GM18508 (cell line): Measurements from ENCODE around the gene PLD3.

Experiments used
- ATAC-seq: cut with Tn5 transposase; IDR thresholded peaks from one replicate; pipeline ENCODE4 v1.9.1; 2021; ENCODE audit warnings: moderate number of reproducible peaks; ENCODE audit not compliant: insufficient read depth, unreplicated experiment

PLD3 gene, protein sequence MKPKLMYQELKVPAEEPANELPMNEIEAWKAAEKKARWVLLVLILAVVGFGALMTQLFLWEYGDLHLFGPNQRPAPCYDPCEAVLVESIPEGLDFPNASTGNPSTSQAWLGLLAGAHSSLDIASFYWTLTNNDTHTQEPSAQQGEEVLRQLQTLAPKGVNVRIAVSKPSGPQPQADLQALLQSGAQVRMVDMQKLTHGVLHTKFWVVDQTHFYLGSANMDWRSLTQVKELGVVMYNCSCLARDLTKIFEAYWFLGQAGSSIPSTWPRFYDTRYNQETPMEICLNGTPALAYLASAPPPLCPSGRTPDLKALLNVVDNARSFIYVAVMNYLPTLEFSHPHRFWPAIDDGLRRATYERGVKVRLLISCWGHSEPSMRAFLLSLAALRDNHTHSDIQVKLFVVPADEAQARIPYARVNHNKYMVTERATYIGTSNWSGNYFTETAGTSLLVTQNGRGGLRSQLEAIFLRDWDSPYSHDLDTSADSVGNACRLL

DNA sequence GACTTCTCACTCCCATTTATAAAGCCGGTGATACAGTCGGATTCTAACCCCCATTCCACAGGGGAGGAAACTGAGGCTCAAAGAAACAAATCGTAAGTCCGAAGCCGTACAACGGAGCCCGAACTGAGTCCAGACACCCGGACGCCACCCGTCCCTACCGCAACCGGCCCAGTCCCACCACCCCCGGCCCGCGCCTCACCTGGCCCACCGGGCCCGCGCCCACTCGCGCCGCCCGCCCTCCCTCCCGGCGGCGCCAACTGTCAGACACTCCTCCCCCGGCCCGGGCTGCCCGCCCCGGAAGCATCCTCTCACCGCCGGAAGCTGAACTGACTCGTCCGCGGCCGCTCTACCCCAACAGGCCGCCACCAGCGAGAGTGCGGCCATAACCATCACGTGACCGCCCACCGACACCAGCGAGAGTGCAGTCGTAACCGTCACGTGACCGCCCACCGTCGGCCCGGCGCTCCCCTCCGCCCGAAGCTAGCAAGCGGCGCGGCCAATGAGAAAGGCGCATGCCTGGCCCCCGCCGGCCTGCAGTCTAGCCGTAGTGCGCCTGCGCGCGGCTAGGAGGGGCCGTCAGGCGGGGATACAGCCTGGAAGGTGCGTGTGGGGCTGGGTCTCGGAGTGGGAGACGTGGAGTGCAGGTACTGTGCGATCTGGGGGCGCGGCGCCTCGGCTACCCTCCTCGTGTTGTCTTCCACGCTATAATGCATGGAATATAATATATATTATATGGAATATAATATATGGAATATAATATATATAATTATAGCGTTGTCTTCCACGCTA lies at the start of gene PLD3, which contains the start of gene C19orf47:
Gene PLD3, plus strand, starts transcription at position 571 of the 789 bp plus-strand sequence. CDS start 17,789 bp downstream, outside the sequence.
Gene C19orf47, minus strand, starts transcription at position 273 of the 789 bp plus-strand sequence. CDS start 6,540 bp downstream, outside the sequence.
- peak; percentile 79 for ATAC-seq

DNA sequence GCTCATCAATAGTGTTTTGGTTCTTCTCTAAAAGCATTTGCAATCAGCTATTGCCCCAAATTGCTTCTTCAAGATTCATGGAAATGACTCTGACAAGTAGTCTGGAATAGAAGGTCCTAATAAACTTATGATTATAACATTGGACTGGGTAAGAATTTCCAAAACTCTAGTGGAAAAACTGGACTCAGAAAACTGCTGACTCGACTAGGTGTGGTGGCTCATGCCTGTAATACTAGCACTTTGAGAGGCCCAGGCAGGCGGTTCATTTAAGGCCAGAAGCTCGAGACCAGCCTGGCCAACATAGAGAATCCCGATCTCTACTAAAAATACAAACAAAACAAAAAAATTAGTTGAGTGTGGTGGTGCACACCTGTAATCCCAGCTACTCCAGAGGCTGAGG lies 47.8 kb upstream of the PLD3 start:
- no peak for ATAC-seq

DNA sequence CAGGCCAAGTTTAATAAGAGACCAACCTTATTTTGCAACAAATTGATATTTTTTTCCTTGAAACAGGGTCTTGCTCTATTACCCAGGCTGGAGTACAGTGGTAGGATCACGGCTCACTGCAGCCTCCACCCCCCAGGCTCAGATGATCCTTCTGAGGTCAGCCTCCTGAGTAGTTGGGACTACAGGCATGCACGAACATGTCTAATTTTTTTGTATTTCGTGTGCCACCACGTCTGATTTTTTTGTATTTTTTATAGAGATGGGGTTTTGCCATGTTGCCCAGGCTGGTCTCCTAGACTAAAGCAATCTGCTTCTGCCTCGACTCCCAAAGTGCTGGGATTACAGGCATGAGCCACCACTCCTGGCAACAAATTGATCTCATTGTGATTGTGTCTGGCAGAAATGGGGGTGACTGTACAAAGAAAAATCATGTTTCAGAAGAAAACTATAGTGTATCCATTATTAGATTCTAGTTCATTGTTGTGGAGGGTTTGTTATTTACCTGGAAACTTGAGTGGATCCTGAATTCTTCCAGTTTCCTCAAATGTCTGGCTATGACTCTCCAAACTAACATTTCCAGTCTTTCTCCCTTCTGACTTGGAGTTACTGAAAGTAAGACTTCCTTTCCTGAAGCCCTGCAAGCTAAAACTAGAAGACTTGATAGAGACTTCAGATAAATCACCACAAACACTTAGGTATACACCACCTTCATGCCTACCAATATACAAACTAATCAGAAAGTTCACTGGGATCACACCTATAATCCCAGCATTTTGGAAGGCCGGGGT lies 46.1 kb upstream of the PLD3 start:
- no peak for ATAC-seq

DNA sequence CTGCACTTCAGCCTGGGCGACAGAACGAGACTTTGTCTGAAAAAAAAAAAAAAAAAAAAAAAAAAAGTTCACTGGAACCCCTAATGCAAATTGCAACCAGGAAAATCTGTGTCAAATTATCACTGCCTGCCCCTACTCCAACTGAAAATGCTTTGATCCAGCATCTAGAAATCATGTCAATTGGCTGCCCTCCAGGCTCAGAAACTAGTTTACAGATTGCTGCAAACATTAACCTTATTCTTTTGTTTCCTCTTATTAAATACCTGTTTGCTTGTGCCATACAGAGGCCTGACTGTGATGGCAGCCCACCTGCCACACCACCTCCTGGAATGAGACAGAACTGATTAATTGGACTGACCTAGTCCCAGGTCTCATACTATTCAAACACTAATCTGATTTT lies 44.7 kb upstream of the PLD3 start:
- no peak for ATAC-seq

DNA sequence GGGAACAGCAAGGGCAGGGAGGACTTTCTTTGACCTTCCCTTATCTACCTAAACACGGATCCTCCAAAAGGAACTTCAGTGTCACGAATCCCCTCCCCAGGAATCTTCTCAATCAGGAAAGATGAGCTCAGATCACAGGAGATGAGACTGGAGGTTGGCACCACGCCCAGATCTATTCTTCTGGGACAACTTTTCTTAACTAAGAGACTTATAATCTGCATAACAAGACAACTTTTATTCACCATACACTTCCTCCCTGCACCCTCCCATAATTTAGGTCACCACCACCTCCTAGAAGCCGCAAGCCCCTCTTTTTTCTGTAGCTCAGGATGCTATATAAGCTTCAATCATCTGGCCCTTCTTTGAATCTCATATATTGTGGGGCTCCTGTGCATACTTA lies 44.2 kb upstream of the PLD3 start:
- no peak for ATAC-seq

DNA sequence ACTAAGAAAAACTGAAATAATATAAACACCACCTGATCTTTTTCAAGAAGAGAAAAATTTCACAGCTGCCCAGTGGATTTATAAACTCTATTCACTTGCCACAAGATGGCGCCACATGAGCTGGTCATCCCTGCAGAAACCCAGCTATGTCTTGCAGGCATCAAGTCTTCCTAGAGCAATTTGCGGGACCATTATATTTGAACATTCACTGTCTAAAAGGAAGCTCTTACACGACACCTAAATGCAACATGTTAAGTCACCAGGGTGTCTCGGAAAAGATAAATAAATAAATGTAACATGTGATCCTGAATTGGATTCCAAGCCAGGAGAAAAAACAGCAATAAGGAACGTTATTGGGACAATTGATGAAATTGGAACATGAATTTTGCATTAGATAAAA lies 43.1 kb upstream of the PLD3 start:
- ATAC-seq = no peak

DNA sequence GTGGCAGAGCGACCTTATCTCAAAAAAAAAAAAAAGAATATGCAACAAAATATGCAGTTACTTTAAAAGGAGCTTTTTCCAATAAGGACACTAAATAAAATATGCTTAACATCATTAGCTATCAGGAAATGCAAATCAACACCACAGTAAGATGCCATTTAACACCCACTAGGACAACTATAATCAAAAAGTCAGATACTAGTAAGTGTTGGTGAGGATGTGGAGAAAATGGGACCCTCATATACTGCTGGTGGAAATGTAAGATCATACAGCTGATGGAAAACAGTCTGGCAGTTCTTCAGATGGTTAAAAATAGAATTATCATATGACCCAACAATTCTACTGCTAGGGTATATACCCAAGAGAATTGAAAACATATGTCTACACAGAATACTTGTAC lies 38.8 kb upstream of the PLD3 start:
- no peak for ATAC-seq

DNA sequence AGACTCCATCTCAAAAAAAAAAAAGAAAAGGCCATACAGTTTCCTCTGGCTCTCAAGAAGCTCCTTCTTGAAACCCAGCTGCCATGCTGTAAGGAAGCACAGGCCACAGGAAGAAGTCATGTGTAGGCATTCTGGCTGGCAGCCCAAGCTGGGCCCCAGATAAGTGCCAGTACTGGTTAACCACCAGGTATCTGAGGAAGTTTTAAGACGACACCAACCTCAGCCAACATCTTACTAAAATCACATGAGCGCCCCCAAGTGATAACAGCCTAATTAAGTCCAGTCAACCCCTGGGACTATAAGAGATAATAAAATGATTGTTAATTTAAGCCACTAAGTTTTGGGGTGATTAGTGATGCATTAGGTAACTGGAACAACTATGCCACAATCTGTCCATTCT lies 36.0 kb upstream of the PLD3 start:
- no peak for ATAC-seq

DNA sequence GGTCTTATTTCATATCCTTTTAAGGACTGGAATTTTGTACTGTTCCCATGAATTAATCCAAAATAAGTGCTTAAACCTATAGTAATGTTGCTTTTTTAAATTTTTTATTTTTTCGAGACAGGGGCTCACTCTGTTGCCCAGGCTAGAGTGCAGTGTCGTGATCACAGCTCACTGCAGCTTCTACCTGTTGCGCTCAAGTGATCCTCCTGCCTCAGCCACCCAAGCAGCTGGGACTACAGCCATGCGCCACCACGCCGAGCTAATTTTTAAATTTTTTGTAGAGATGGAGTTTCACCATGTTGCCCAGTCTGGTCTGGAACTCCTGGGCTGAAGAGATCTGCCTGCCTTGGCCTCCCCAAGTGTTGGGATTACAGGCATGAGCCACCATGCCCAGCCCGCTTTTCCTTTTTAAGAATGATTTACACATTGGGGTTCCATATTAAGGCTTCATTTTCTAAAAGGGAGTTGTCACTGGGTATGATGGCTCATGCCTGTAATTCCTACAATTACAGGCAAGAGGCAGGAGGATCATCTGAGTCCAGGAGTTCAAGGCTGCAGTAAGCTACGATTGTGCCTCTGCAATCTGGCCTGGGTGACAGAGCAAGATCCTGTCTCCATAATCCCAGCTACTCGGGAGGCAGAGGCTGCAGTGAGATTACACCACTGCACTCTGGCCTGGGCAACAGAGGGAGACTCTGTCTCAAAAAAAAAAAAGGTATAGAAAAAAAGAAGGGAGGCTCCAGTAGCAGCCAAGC lies 35.1 kb upstream of the PLD3 start:
- ATAC-seq = no peak

DNA sequence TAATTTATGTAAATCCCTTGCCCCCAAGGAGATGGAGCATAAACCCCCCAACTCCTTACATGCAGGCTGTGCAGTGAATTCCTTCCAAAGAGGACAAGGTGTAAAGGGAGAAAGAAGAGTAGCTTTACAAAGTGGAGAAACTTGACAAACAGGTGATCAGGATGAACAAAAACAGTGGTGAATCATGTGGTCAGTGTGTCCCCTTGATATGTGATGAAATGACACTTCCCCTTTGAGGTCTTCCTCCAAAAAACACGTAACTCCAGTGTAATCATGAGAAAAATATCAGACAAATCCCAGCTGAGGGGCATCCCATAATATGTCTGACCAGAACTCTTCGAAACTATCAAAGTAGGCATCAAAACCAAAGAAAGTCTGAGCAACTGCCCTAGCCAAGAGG lies 33.8 kb upstream of the PLD3 start:
- ATAC-seq = no peak

DNA sequence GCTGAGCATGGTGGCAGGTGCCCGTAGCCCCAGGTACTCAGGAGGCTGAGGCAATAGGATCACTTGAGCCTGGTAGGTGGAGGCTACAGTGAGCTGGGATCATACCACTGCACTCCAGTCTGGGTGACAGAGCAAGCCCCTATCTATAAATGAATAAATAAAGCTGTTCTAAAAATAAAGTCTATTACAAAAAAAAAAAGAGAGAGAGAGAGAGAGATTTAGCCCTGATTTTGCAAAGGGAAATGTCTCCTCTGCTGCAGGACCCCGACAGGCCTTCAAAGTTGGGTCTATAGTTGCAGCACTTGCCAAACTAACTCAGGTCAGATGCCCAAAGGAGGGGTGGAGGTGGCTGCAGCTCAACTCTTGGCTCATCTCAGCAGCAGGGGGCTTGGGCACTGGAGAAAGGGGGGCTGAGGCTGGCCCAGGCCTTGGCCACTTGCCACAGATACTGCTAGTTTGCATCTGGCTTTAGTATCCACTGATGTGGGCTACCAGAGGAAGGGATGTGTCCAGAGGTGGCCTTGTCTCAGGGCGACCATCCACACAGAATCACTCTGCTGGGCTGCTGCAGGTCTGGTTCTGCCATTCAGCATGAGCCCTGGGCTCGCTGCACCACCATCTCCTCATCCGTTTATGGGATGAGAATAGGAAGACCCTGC lies 32.6 kb upstream of the PLD3 start:
- no peak for ATAC-seq

DNA sequence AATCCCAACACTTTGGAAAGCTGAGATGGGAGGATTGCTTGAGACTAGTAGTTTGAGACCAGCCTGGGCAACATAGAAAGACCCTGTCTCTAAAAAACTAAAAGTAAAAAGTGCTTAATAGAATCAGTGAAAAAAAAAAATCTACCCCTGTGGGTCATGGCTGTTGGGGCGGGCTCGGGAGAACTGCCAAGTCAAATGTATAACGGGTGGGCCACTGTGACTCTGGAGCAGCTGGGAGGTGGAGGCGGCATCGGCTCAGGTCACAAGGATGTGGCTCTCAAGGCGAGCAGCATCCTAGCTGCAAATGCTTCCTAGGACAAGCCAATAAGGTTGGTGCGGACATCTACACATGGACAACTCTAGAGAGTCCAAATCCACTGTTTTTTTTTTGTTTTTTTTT lies 31.2 kb upstream of the PLD3 start:
- no peak for ATAC-seq

DNA sequence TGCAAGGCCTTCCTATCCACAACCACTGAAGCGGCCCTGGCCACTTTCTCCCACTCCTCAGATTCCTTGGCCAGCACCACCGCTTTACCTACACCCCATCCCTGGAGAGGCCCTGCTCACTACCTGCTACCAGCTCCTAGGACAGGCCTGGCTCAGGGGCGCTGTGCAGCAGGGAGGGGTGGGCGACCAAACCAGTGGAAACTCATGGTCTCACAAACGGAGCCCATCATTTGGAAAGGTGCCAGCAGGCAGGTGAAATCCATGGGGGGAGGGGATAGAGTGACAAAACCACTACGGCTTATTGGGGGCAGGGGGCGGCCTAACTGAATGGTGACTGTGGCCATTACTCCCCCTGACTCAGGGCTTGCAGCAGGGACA lies 27.9 kb upstream of the PLD3 start:
- no peak for ATAC-seq

DNA sequence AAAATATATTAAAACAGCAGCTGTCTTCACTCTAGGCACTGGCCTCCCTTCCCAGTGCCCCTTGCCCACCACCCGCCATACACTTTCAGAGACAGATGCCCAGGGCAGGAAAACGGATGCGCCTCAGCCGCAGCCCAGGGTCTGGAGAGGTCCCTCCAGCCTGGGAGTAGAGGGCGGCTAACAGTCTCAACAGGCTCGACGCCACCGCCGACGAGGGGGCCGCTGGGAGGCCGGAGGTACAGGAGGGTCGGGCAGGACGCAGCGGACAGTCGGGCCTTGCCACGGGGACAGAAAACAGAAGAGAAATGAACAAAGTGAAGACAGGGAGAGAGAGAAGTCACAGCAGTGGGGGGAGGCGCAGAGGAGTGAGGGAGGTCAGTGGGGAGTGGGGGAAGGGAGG lies 27.4 kb upstream of the PLD3 start:
- ATAC-seq = no peak

DNA sequence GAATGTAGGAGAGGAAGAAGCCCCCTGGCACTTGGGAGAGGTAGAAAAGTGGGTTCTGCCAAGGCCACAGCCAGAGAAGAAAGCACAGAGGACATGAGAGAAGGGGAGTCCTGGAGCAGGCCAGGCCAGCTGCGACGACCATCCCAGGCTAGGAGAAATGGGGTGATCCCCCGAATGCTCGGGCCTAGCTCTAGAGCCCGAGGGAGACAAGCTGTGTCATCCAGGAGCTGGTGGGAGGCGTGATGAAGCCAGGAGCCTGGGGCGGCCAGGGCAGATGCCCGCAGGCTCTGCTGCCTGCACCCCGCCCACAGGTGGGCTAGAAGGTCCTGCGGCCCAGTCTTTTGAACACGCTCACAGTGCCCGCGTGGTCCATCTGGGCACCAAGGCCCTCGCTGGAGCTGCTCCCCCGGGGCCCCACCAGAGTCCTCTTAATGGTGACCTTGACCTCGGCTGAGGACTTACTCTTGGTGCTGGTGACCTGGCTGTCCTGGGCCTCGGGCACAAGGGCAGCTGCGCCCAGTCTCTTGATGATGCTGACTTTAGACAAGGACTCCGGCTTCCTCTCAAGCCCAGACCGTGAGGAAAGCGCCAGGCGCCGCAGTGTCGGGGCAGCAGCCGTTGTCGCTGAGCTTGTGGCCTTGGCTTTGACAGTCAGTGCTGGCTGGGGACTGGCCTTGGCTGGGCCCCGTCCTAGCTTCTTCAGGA lies 26.8 kb upstream of the PLD3 start:
- ATAC-seq = no peak

DNA sequence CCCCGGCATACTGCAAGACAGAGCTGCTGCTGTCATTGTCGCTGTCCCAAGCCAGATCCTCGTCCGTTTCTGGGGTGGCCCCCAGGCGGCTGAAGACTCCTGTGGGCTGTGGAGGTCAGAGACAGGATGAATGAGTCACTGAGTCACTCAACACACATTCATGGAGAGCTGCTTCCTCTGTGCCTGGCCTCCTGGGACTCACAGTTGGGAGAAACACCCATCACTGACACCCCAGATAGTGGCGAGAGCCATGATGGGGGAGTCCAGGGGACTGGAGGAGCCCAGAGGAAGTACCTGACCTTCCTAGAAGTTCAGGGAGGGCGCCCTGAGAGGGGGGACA lies 26.3 kb upstream of the PLD3 start:
- no peak for ATAC-seq

DNA sequence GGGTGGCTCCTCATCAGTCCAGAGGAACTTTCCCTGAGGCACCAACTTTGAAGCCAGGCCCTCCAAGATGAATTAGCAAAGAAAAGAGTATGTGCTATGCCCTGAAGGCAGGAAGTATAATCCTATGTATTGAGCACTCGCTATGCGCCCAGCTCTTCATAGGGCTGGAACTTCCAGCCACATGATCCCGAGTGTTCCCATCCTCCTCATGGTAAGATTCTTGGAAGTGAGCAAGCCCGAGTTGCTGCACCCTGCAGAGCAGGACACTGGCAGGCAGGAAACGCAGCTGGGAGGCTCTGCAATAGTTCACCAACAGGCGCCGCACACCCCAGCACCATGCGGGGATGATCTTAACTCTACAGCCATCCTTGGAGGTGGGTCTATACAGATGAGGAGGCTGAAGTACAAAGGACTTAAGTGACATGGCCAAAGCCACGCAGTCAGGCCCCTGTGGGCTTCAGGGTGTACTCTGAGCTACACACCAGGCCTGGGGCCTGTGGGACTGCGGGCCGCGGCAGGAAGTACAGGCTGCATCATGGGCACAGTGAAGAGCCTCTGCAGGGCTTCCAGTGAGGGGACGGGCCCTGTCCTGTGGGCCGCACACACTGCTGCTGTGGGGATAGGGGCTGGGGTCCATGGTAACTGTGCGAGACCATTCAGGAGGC lies 25.4 kb upstream of the PLD3 start:
- ATAC-seq = no peak

DNA sequence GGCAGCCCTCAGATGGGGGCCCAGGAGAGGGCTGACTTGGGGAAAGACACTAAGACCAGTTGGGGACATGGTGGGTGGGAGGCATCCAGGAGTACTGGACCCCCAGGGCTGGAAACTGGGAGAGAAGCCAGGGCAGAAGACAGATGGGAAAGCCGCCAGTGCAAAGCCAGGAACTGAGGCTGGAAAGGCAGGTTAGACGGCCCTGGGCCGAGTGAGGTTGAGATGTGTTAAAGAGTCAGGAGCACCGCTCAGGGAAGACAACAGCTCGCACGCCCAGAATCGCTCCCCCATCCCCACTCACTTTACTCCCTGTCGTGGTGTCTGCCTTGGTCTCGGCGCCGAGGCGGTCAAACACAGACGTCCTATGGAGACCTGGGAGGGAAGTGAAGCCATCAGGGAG lies 24.8 kb upstream of the PLD3 start:
- no peak for ATAC-seq
